Esophagus squamous epithelium (tissue), 5 donors: ENCODE data around the gene ELAVL2. TPM values are rescaled to one million over a fixed set of nuclear protein-coding genes. Genes with fewer than 3 reads are reported as not detected.

Source experiments
- DNase-seq: peaks from one replicate; lab custom pipeline; 2025; lab: John Stamatoyannopoulos, UW
- H3K27ac ChIP-seq, 4 donors: fragments of 200-600 bp; sonication (generic); one replicate each; pipeline ENCODE4 v1.5.1; 2016 to 2019; ENCODE audit warnings: mild to moderate bottlenecking in 1 of 4
- H3K27me3 ChIP-seq, 4 donors: fragments of 200-600 bp; sonication (generic); 1 replicate in 3 of 4; 2 replicates in 1 of 4; pipeline versions ENCODE4 v1.5.1 to v1.6.0; 2017 to 2021; ENCODE audit warnings: antibody characterized with exemption in 1 of 4
- H3K36me3 ChIP-seq, 3 donors: fragments of 200-600 bp; sonication (generic); one replicate each; pipeline ENCODE4 v1.5.1; 2016 to 2019
- H3K4me1 ChIP-seq, 3 donors: fragments of 200-600 bp; sonication (generic); one replicate each; pipeline ENCODE4 v1.5.1; 2017 to 2019
- H3K4me3 ChIP-seq, 4 donors: fragments of 200-600 bp; sonication (generic); 1 replicate in 3 of 4; 2 replicates in 1 of 4; pipeline ENCODE4 v1.5.1; 2016 to 2019; ENCODE audit warnings: mild to moderate bottlenecking in 2 of 4, moderate library complexity in 1 of 4
- H3K9me3 ChIP-seq, 3 donors: fragments of 200-600 bp; sonication (generic); one replicate each; pipeline ENCODE4 v1.5.1; 2016 to 2019
- CTCF ChIP-seq, 6 experiments: fragments of 450-650 bp in 4 of 6; fragments of 200-600 bp in 2 of 6; sonication (generic) in 2 of 6; IDR thresholded peaks; one replicate each; pipeline ENCODE4 v1.5.1; 2016 to 2019; ENCODE audit warnings: antibody characterized with exemption in 6 of 6, mild to moderate bottlenecking in 4 of 6, moderate library complexity in 4 of 6
- POLR2A ChIP-seq, 4 donors: fragments of 450-650 bp; IDR thresholded peaks; one replicate each; pipeline ENCODE4 v1.6.1; 2017; ENCODE audit warnings: antibody characterized with exemption in 4 of 4, mild to moderate bottlenecking in 4 of 4, moderate library complexity in 3 of 4
- WGBS, 2 donors: methylation state at CpG; one replicate each; pipeline ENCODE4 v1.1.5; 2018; 5-methylcytosine and 5-hydroxymethylcytosine counted together
- intact Hi-C: fragments of 100-400 bp; cut with DNase I; formaldehyde crosslinking; loops from one replicate; pipeline ENCODE4 v1.15.0; 2022
- total RNA-seq, 4 donors: library from RNA; depleted of rRNA; stranded (reverse); fragments of >200 nt; gene quantifications; one replicate each; pipeline ENCODE4 v1.1.0, GENCODE V29; 2016
- donor health status: DM: yes; HTN: yes; CAD: no.

Gene ELAVL2
- total RNA-seq, 4 donors from 2014 or later: 0.29 to 0.97 (median 0.95) TPM; not detected in 1

DNA sequence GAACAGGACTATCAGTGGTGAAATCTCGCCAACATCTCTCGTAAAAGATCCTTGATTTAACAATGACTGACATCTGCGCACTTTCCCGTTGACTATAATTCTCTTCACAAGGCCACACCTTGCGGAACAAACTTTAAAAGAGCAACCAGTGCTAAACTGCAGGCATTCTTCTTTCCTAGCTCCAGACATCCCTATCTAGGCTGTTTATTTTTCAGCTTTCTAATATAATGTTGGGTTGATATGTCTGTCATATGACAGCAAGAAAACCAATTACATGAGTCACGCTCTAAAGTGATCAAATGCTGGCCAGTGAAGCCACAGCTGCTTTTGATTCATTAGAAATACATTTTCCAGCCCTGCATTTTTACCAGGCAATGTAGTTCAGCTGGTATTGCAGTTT lies 162.5 kb downstream of the ELAVL2 start:
- no peak for TF ChIP-seq POLR2A (IDR thresholded peaks at IDR 0.05)
- no peak for TF ChIP-seq CTCF (IDR thresholded peaks at IDR 0.05)
- WGBS, 2 donors: 80 to 92% methylated on average over 6 of the region's 6 CpGs
- intact Hi-C loops: no loop called here
- no peaks in the 10 kb centered on the region for H3K4me1 ChIP-seq
- no peaks in the 10 kb centered on the region for H3K27me3 ChIP-seq
- H3K36me3 ChIP-seq: no peaks in the 10 kb centered on the region
- H3K4me3 ChIP-seq: no peak overlapping the region
- H3K9me3 ChIP-seq: no peaks in the 10 kb centered on the region
- no peak for DNase-seq
- no peak overlapping the region for H3K27ac ChIP-seq

DNA sequence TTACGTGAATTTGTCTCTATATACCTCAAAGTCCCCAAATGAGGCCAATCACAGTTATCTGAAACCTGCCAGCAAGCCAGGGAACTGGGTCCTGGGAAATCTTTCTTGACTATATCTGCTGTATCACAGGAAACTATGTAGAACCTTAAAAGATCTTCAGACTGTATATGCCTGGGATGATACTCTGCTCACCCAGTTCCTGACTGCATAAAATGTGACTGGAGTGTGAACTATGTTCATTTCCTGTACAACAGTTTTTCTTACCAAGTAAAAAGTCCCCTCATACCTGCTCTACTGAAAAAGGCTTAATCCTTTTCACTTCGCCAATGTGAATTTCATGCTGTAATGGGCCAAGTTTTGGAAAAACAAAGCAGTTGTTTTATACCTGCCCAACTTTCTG lies 162.9 kb downstream of the ELAVL2 start:
- Histone ChIP-seq H3K4me1 (no peaks in the 10 kb centered on the region), H3K27me3 (no peaks in the 10 kb centered on the region), H3K9me3 (no peaks in the 10 kb centered on the region), H3K36me3 (no peaks in the 10 kb centered on the region), H3K27ac (no peak overlapping the region), H3K4me3 (no peak overlapping the region)
- intact Hi-C loops: no loop called here
- no peak for DNase-seq
- TF ChIP-seq CTCF (IDR thresholded peaks at IDR 0.05) (no peak), POLR2A (IDR thresholded peaks at IDR 0.05) (no peak)
- 83 to 95% methylated on average over 2 of the region's 2 CpGs for WGBS, 2 donors

- no peak overlapping the region for H3K27ac ChIP-seq
- 88 to 94% methylated on average over 2 of the region's 2 CpGs for WGBS, 2 donors
- H3K4me1 ChIP-seq: no peaks in the 10 kb centered on the region
- no peaks in the 10 kb centered on the region for H3K36me3 ChIP-seq
- TF ChIP-seq POLR2A (IDR thresholded peaks at IDR 0.05) (no peak), CTCF (IDR thresholded peaks at IDR 0.05) (no peak)
- DNase-seq: no peak
- no peaks in the 10 kb centered on the region for H3K9me3 ChIP-seq
- intact Hi-C loops: no loop called here
- no peaks in the 10 kb centered on the region for H3K27me3 ChIP-seq
- H3K4me3 ChIP-seq: no peak overlapping the region
Observed at GRCh38 chr9:23662320-23662719, 163.7 kb downstream of the ELAVL2 start.

- WGBS, 2 donors: 51 to 57% methylated on average over 6 of the region's 6 CpGs
- Histone ChIP-seq H3K4me1 (no peaks in the 10 kb centered on the region), H3K9me3 (no peaks in the 10 kb centered on the region), H3K27ac (no peak overlapping the region), H3K27me3 (no peaks in the 10 kb centered on the region), H3K36me3 (no peaks in the 10 kb centered on the region), H3K4me3 (no peak overlapping the region)
- TF ChIP-seq CTCF (IDR thresholded peaks at IDR 0.05): no peak
- no peak for TF ChIP-seq POLR2A (IDR thresholded peaks at IDR 0.05)
- intact Hi-C loops: no loop called here
- no peak for DNase-seq
Observed at GRCh38 chr9:23659346-23660006, 166.6 kb downstream of the ELAVL2 start.

DNA sequence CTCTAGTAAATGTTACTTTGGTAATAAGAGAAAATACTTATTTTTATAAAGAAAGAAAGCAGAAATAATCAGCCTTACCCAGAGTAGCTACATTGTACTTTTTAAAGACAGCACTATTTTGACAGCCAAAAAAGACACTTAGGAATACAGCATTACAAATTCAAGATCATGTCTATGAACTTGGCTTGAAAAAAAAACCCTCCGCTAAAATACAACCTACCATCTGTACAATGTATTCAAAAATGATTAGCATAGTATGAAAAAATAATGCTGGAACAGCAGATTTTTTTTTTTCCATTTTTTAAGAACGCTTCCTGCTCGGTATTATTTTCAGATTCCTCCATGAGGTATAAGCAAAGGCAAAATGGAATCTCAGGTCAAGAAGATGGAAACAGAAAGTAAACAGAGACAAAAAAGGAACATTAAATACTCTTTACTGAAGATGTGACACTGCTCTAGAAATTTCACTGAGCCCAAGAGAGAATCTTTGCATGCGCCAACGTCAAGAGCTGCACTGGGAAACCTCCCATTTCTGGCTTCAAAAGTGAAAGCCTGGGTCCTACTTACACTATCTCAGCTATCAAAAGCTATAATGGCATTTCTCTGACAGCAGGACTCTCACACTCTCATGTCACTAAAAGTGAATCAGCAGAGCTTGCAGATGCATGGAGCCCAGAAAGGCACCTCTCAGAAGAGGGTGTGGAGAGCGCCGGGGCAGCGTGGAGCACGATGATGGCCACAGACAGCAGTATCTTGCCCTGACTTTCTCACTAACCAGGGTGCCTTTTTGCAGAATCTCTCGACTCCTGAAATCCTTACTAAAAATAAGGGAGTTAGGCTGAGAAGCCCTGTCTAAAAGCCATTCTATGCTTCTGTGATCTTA lies 167.4 kb downstream of the ELAVL2 start:
- Histone ChIP-seq H3K4me1 (no peaks in the 10 kb centered on the region), H3K36me3 (no peaks in the 10 kb centered on the region), H3K4me3 (no peak overlapping the region), H3K27ac (no peak overlapping the region), H3K27me3 (no peaks in the 10 kb centered on the region), H3K9me3 (no peaks in the 10 kb centered on the region)
- DNase-seq: no peak
- intact Hi-C loops: no loop called here
- 85 to 89% methylated on average over 9 to 10 of the region's 10 CpGs for WGBS, 2 donors
- TF ChIP-seq CTCF (IDR thresholded peaks at IDR 0.05) (no peak), POLR2A (IDR thresholded peaks at IDR 0.05) (no peak)
